C4-2B (cell line): ENCODE measurements around the gene DDA1.

Source experiments
- CTCF ChIP-seq: fragments of 450-650 bp; conservative IDR thresholded peaks from 2 replicates; pipeline ENCODE4 v1.5.1; 2017; ENCODE audit warnings: mild to moderate bottlenecking
- ZFX ChIP-seq: fragments of 450-650 bp; IDR thresholded peaks from 2 replicates; pipeline ENCODE4 v1.6.1; 2017

GRCh38 chr19:17347877-17348276, 38.5 kb downstream of the DDA1 start:
- TF ChIP-seq CTCF (no peak), ZFX (no peak)
